ENCODE results near the gene HEY2.
A peak's percentile ranks its signal among the peaks of the same experiment; 100 is the strongest.

- TF ChIP-seq POLR2AphosphoS5 (IDR thresholded peaks at IDR 0.05) (no peak), POLR2A (IDR thresholded peaks at IDR 0.05) (peak in 1 of 4 donors; percentile 14)
Measured at GRCh38 chr6:125748406-125749172, 843 bp upstream of the HEY2 start.
